ENCODE results near the gene ACTR3C. TPM values are rescaled to one million over a fixed set of nuclear protein-coding genes. Genes with fewer than 3 reads are reported as not detected.

ACTR3C gene
- total RNA-seq, 2 experiments from 2014 or later = not detected

DNA sequence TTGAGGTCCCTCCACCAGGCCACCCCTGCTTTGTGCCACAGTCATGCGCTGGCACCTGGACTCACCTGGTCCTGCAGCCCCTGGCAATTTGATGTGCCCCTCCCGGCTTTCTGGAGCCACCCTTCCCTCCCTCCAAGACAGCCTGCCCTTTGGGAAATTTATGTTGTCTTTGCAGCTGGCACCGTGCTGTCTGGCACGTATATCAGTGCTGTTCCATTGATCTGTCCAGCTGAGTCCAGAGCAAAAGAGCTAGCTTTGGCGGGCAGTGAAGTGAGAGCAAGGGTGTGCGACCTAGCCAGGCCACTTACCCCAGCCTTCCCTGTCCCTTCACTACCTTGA, 12.4 kb upstream of the ACTR3C start:
- H3K36me3 ChIP-seq (ENCODE audit: insufficient read depth, low read length) = no peaks in the 10 kb centered on the region
- no peak overlapping the region for H3K4me2 ChIP-seq (ENCODE audit: low read length)
- TF ChIP-seq, protein P1, sequence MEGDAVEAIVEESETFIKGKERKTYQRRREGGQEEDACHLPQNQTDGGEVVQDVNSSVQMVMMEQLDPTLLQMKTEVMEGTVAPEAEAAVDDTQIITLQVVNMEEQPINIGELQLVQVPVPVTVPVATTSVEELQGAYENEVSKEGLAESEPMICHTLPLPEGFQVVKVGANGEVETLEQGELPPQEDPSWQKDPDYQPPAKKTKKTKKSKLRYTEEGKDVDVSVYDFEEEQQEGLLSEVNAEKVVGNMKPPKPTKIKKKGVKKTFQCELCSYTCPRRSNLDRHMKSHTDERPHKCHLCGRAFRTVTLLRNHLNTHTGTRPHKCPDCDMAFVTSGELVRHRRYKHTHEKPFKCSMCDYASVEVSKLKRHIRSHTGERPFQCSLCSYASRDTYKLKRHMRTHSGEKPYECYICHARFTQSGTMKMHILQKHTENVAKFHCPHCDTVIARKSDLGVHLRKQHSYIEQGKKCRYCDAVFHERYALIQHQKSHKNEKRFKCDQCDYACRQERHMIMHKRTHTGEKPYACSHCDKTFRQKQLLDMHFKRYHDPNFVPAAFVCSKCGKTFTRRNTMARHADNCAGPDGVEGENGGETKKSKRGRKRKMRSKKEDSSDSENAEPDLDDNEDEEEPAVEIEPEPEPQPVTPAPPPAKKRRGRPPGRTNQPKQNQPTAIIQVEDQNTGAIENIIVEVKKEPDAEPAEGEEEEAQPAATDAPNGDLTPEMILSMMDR (conservative IDR thresholded peaks at IDR 0.05; ENCODE audit: low read length) = no peak
- no peak for TF ChIP-seq EZH2phosphoT487 (IDR thresholded peaks at IDR 0.05; ENCODE audit: borderline replicate concordance, low read depth, low read length)
- no peak overlapping the region for H2AFZ ChIP-seq (ENCODE audit: low read length)
- no peaks in the 10 kb centered on the region for H4K20me1 ChIP-seq (ENCODE audit: insufficient read depth, low read length)
- no peaks in the 10 kb centered on the region for H3K79me2 ChIP-seq (ENCODE audit: insufficient read depth, low read depth, low read length)
- H3K4me1 ChIP-seq (ENCODE audit: insufficient read depth, low read length, poor library complexity, severe bottlenecking) = no peaks in the 10 kb centered on the region
- no peaks in the 10 kb centered on the region for H3K9me3 ChIP-seq (ENCODE audit: low read length)
- DNase-seq (ENCODE audit: low spot score) = no peak
- H3K4me3 ChIP-seq (ENCODE audit: low read depth, low read length, poor library complexity, severe bottlenecking) = no peak overlapping the region
- no peaks in the 10 kb centered on the region for H3K9me2 ChIP-seq (ENCODE audit: insufficient read depth, low read length)
- BruUV-seq (replicated peaks) = no TSS peak
- ChIA-PET POLR2A (interaction anchor here (0.8 kb wide), 1 partner anchor 758 kb away, joined by 3 read pairs; no protein-coding TSS in a partner anchor), CTCF (ENCODE audit: unreplicated experiment) (no interaction called here)
- no peak overlapping the region for H3K27ac ChIP-seq (ENCODE audit: low read depth, low read length, poor library complexity, severe bottlenecking)
- intact Hi-C loops (cut with micrococcal nuclease; ENCODE audit: unreplicated experiment) = no loop called here

DNA sequence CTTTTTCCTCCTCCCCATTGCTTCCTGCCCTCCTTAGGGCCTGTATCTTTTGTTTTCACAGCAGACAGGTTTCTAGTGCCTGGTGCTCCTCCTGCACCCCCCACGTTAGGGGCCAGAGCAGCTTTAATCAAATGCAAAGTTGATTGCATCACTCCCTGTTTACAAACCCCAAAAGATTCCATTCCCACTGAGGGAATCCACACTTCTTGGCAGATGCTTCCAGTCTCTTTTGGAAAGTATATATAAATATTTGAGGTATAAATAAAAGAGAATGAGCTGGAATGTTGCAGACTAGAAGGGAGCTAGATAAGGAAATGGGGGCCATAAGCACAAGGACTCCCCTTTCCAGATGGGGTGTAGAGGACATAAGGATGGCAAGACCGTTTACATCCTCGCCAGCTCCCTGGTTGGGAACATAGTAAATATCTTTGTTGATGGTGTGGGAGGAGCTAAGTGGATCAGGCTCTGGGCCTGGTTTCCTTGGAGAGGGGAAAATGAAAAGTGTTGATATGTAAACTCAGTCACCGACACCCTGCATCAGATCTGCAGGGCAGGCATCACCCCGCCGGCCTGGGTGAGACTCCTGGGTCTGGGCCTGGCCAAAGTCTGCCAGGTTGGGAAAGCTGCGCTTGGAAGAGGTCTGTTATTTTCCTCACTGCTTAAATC, 11.9 kb upstream of the ACTR3C start:
- Histone ChIP-seq H2AFZ (ENCODE audit: low read length) (no peak overlapping the region), H3K9me2 (ENCODE audit: insufficient read depth, low read length) (no peaks in the 10 kb centered on the region), H3K4me2 (ENCODE audit: low read length) (no peak overlapping the region), H4K20me1 (ENCODE audit: insufficient read depth, low read length) (no peaks in the 10 kb centered on the region), H3K79me2 (ENCODE audit: insufficient read depth, low read depth, low read length) (no peaks in the 10 kb centered on the region), H3K36me3 (ENCODE audit: insufficient read depth, low read length) (no peaks in the 10 kb centered on the region), H3K4me3 (ENCODE audit: low read depth, low read length, poor library complexity, severe bottlenecking) (no peak overlapping the region), H3K4me1 (ENCODE audit: insufficient read depth, low read length, poor library complexity, severe bottlenecking) (no peaks in the 10 kb centered on the region), H3K27ac (ENCODE audit: low read depth, low read length, poor library complexity, severe bottlenecking) (no peak overlapping the region), H3K9me3 (ENCODE audit: low read length) (no peaks in the 10 kb centered on the region)
- CTCF ChIA-PET (ENCODE audit: unreplicated experiment) = no interaction called here
- intact Hi-C loops (cut with micrococcal nuclease; ENCODE audit: unreplicated experiment) = no loop called here
- no peak for DNase-seq (ENCODE audit: low spot score)
- no peak for TF ChIP-seq EZH2phosphoT487 (IDR thresholded peaks at IDR 0.05; ENCODE audit: borderline replicate concordance, low read depth, low read length)
- TF ChIP-seq, protein P1 (conservative IDR thresholded peaks at IDR 0.05; ENCODE audit: low read length) = no peak
- POLR2A ChIA-PET = interaction anchor here (0.8 kb wide), 1 partner anchor 759 kb away, joined by 3 read pairs; no protein-coding TSS in a partner anchor
- BruUV-seq (replicated peaks) = no TSS peak

DNA sequence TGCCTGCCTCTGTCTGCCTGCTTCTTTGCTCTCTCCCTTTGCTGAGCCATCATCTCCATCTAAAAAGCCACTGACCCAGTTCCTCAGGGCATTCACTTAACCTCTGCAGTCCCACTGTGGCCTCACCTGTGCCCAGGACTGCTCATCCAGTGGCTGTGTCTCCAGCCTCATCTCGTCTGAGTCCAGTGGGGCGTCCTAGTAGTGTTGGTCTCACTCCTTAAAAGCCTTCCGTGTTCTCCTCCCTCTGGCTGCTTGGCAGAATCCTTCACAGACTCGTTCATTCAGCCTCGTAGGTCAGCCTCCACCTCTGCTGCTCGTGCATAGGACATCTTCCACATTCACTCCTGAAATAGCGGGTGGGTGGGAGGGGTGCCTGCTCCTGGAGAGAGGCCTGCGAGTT, 10.8 kb upstream of the ACTR3C start:
- H3K9me2 ChIP-seq (ENCODE audit: insufficient read depth, low read length) = no peaks in the 10 kb centered on the region
- no peaks in the 10 kb centered on the region for H3K79me2 ChIP-seq (ENCODE audit: insufficient read depth, low read depth, low read length)
- H3K27ac ChIP-seq (ENCODE audit: low read depth, low read length, poor library complexity, severe bottlenecking) = no peak overlapping the region
- H3K4me2 ChIP-seq (ENCODE audit: low read length) = no peak overlapping the region
- H2AFZ ChIP-seq (ENCODE audit: low read length) = no peak overlapping the region
- H3K4me1 ChIP-seq (ENCODE audit: insufficient read depth, low read length, poor library complexity, severe bottlenecking) = no peaks in the 10 kb centered on the region
- TF ChIP-seq, protein P1 (conservative IDR thresholded peaks at IDR 0.05; ENCODE audit: low read length) = no peak
- no peak for TF ChIP-seq EZH2phosphoT487 (IDR thresholded peaks at IDR 0.05; ENCODE audit: borderline replicate concordance, low read depth, low read length)
- no peak for DNase-seq (ENCODE audit: low spot score)
- BruUV-seq (replicated peaks) = no TSS peak
- H3K9me3 ChIP-seq (ENCODE audit: low read length) = no peaks in the 10 kb centered on the region
- intact Hi-C loops (cut with micrococcal nuclease; ENCODE audit: unreplicated experiment) = no loop called here
- no peaks in the 10 kb centered on the region for H4K20me1 ChIP-seq (ENCODE audit: insufficient read depth, low read length)
- ChIA-PET POLR2A (no interaction called here), CTCF (ENCODE audit: unreplicated experiment) (no interaction called here)
- H3K36me3 ChIP-seq (ENCODE audit: insufficient read depth, low read length) = no peaks in the 10 kb centered on the region
- H3K4me3 ChIP-seq (ENCODE audit: low read depth, low read length, poor library complexity, severe bottlenecking) = no peak overlapping the region
